HL-60/S4 (cell line): ENCODE data around the gene ZSCAN21.

Experiments
- in situ Hi-C: fragments of 300-500 bp; cut with MboI; formaldehyde crosslinking; loops from 2 replicates; pipeline ENCODE4 v1.14.3; 2022; ENCODE audit warnings: low sequenced_read_pairs

Gene ZSCAN21

GRCh38 chr7:100072462-100072861, 22.9 kb downstream of the ZSCAN21 start:
- in situ Hi-C loops: no loop called here

GRCh38 chr7:100074841-100075240, 25.3 kb downstream of the ZSCAN21 start:
- in situ Hi-C loops: no loop called here

- in situ Hi-C loops: no loop called here
Measured at GRCh38 chr7:100075418-100075817, 25.8 kb downstream of the ZSCAN21 start.

- in situ Hi-C loops: no loop called here
Measured at GRCh38 chr7:100077205-100077604, 27.6 kb downstream of the ZSCAN21 start.

- in situ Hi-C loops: no loop called here
Measured at GRCh38 chr7:100079024-100079560, 29.5 kb downstream of the ZSCAN21 start.

- in situ Hi-C loops: no loop called here
Measured at GRCh38 chr7:100080907-100081534, 31.4 kb downstream of the ZSCAN21 start.

GRCh38 chr7:100081535-100082102, 32.0 kb downstream of the ZSCAN21 start, which contains the start of gene ZNF3:
ZNF3 (minus strand) TSS chr7:100081723; CDS start chr7:100077357, 4,366 bp downstream.
- in situ Hi-C loops: no loop called here

GRCh38 chr7:100082978-100083377, 33.4 kb downstream of the ZSCAN21 start:
- in situ Hi-C loops: no loop called here

- in situ Hi-C loops: no loop called here
Measured at GRCh38 chr7:100085515-100085914, 35.9 kb downstream of the ZSCAN21 start.

- in situ Hi-C loops: no loop called here
Measured at GRCh38 chr7:100087055-100087750, 37.6 kb downstream of the ZSCAN21 start.

- in situ Hi-C loops: no loop called here
Measured at GRCh38 chr7:100088095-100088620, 38.6 kb downstream of the ZSCAN21 start.

GRCh38 chr7:100088621-100089457, 39.3 kb downstream of the ZSCAN21 start, which contains the start of gene COPS6:
COPS6 (plus strand) TSS chr7:100088969; CDS start chr7:100088991, 22 bp downstream.
- in situ Hi-C loops: no loop called here

- in situ Hi-C loops: no loop called here
Measured at GRCh38 chr7:100089458-100090196, 40.1 kb downstream of the ZSCAN21 start.

- in situ Hi-C loops: no loop called here
Measured at GRCh38 chr7:100090527-100091410, 41.2 kb downstream of the ZSCAN21 start.

- in situ Hi-C loops: no loop called here
Measured at GRCh38 chr7:100091411-100092181, 42.0 kb downstream of the ZSCAN21 start.

GRCh38 chr7:100093054-100093453, 43.5 kb downstream of the ZSCAN21 start:
- in situ Hi-C loops: no loop called here

- in situ Hi-C loops: no loop called here
Measured at GRCh38 chr7:100093498-100093897, 43.9 kb downstream of the ZSCAN21 start.

- in situ Hi-C loops: no loop called here
Measured at GRCh38 chr7:100093925-100094486, 44.4 kb downstream of the ZSCAN21 start.
